GM12874 (cell line): ENCODE data around the gene GLT8D1.

ENCODE experiments used
- CTCF ChIP-seq: IDR thresholded peaks from 2 replicates; pipeline ENCODE4 v1.5.1; 2011; ENCODE audit warnings: low read depth, mild to moderate bottlenecking, control low read depth, low read length, moderate library complexity; ENCODE audit not compliant: insufficient read depth

Gene GLT8D1

GRCh38 chr3:52671676-52672075 lies 33.9 kb downstream of the GLT8D1 start:
- TF ChIP-seq CTCF: no peak

- no peak for TF ChIP-seq CTCF
Observed at GRCh38 chr3:52670621-52671521, 34.7 kb downstream of the GLT8D1 start.

- no peak for TF ChIP-seq CTCF
Observed at GRCh38 chr3:52663098-52663497, 42.5 kb downstream of the GLT8D1 start.

- TF ChIP-seq CTCF: no peak
Observed at GRCh38 chr3:52660046-52660445, 45.5 kb downstream of the GLT8D1 start.

- TF ChIP-seq CTCF: no peak
Observed at GRCh38 chr3:52655895-52656294, 49.7 kb downstream of the GLT8D1 start.

- no peak for TF ChIP-seq CTCF
Observed at GRCh38 chr3:52651592-52651991, 54.0 kb downstream of the GLT8D1 start.

GRCh38 chr3:52650439-52650838 lies 55.2 kb downstream of the GLT8D1 start:
- TF ChIP-seq CTCF: no peak
